HT1080 (cell line): ENCODE results near the gene NUBPL. TPM values are rescaled to one million over a fixed set of nuclear protein-coding genes. Genes with fewer than 3 reads are reported as not detected.
"Not testable (repeated sequence)": the region's sequence is repeated elsewhere in the genome, so short reads cannot be mapped to it uniquely, and the experiment has no call there.

Source experiments
- DNase-seq: peaks from one replicate; pipeline ENCODE4 v3.0.0-alpha.2; 2015; ENCODE audit warnings: low read depth
- total RNA-seq: library from RNA; depleted of rRNA; stranded (reverse); fragments of >200 nt; shearing (Covaris generic); gene quantifications from 2 replicates; pipeline ENCODE4 v1.2.3, GENCODE V29; 2014

The NUBPL gene
- total RNA-seq, 1 experiment from 2014 or later, result 7.1 TPM

DNA sequence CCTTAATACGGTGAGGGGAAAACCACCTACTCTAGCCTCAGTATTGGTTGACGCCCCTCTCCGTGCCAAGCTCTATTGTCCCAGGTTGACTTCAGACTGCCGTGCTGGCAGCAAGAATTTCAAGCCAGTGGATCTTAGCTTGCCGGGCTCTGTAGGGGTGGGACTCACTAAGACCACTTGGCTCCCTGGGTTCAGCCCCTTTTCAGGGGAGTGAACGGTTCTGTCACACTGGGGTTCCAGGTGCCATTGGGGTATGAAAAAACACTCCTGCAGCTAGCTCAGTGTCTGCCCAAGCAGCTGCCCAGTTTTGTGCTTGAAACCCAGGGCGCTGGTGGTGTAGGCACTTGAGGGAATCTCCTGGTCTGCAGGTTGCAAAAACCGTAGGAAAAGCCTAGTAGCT is 107.1 kb downstream of the NUBPL start:
- no peak for DNase-seq

DNA sequence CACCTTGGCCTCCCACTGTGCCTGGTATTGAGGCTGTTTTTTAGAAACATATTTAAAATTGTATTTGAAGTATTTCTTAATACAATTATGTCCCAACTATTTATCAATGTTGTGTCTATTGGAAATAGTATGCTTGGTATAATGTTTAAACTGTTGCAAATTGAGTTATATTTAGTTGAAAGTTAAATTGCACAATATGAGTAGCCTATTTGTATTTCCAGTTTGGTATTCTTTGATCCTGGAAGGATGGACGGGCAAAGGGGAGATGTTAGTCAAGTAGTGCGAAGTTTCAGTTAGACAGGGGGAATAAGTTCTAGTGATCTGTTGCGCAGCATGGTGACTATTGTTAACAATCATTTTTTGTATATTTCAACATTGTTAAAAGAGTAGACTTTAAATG is 111.5 kb downstream of the NUBPL start:
- DNase-seq, result no peak

DNA sequence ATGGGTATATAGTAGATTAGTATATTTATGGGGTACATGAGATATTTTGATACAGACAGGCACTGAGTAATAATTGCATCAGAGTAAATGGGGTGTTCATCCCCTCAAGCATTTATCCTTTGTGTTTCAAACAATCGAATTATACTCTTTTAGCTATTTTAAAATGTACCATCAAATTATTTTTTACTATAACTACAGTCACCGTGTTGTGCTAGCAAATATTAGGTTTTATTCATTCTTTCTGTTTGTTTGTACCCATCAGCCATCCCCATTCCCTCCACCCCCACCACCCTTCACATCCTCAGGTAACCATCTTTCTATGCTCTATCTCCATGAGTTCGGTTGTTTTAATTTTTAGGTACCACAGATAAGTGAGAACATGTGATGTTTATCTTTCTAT is 115.8 kb downstream of the NUBPL start:
- no peak for DNase-seq

DNA sequence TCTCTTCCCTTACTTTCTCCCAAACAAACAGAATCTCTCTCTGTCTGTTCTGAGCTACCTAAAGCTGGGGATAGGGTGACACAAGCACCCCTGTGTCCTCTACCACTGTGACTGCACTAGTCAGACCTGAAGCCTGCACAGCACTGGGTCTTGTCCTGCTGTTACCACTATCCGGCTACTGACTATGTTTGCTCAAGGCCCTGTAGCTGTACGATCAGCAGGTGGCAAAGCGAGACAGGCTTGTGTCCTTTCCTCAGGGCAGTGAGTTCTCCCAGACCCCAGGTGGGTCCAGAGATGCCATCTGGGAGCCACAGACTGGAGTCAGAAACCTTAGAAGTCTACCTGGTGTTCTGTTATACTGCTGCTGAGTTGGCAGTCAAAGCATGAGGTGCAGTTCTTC is 116.4 kb downstream of the NUBPL start:
- DNase-seq, result no peak

DNA sequence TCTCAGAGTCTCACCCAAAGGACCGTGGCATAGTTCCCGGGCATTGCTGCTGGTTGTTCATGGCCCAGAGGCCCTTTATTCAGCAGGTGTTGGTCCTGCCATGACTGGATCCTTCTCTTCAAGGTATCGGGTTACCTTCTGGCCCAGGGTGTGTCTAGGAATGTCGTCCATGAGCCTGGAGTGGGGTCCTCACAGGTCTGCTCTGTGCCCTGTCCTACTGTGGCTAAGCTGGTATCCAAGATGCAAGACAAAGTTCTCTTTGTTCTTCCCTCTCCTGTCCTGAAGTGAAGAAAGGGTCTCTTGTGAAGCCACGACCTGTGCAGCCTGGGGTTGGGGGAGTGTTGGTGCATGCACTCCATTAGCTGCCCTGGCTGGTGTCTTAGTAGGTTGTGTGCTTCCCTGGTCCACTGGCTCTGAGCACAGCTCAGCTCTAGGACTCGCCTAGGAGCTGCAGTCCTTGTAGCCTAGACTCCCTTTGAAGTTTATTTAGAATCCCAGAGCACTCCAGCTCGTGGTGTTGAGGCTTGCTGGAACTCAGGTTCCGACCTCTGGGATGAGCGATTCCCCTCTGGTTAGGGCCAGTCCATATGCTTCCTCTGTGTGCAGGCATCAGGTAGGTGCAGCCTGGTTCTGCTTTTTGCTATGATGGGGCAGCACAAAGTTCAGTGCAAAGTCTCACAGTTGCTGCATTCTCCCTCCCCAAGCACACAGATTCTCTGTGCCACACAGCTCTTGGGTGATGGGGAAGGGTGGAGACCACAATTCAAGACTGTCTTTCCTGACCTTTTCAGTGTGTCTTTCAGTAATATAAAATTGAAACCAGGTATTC is 117.4 kb downstream of the NUBPL start:
- no peak for DNase-seq

DNA sequence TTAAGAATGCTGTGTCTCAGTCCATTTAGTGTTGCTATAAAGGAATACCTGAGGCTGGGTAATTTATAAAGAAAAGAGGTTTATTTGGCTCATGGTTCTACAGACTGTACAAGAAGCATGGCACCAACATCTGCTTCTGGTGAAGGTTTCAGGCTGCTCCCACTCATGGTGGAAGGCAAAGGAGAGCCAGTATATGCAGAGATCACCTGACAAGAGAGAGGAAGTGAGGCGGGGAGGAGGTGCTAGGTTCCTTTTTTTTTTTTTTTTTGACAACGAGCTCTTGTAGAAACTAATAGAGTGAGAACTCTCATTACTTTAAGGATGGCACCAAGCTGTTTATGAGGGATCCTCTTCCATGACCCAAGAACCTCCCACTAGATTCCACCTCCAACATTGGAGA is 121.6 kb downstream of the NUBPL start:
- no peak for DNase-seq

DNA sequence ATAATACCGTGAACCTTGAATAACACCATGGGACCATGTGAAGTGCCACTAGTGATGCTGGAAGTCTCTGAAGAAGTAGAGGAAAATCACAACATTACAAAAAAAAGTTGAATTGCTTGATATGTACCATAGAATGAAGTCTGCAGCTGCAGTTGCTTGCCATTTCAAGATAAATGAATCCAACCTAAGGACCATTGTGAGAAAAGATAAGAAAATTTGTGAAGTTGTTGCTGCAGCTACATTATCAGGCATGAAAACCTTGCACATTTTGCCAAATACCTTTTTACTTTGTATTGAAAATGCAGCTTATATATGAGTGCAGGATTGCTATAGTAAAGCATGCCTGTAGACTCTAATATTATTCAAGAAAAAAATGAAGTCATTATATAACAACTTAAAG is 126.5 kb downstream of the NUBPL start:
- no peak for DNase-seq

DNA sequence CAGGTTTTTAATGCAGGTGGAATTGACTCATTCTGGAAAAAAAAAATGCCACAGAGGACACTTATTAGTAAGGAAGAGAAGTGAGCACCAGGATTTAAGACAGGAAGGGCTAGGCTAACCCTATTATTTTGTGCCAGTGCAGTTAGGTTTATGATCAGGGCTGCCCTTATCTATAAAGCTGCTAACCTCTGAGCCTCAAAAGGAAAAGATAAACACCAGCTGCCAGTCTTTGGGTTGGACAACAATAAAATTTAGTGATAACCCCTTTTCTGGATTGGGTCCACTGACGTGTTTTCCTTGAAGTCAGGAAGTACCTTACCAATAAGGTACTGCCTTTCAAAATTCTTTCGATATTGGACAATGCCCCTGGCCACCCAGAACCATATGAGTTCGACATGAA is 128.9 kb downstream of the NUBPL start:
- no peak for DNase-seq

DNA sequence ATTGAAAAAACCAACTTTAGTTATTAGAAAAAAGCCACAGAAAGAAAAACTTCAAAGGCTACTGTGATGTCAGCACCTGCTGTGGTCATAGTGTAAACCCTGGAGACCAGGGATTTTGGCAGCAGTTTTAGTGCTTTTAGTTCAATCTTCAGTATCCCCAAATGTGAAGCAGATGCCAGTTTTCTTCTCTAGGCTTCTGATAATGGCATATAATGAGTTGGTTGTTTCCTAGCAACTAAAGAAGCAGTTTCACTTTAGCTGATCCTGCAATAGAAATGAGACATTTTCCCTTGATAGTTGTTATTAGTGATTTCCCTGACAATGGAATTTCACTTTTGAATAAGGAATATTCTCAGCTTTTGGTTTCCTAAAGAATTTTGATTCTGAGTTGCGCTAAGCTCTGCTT is 131.2 kb downstream of the NUBPL start:
- DNase-seq, result no peak

DNA sequence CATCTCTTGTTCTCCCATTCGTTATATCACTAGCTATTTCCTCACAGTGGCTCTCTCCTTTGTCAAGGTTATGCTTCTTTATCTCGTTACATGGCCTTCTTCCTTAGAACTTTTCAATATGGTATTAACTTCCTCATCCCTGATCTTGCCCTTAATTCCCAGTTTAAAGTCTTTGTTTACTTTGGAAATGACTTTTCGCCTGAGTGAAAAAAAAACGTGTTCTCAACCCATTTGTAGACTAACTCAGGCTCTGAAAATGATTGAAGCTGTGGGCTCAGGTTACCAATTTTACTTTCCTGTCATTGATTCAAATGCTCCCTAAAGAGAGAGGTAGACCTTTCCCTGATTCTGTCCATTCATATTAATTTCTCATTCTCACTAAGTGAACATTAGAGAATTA is 135.2 kb downstream of the NUBPL start:
- no peak for DNase-seq

DNA sequence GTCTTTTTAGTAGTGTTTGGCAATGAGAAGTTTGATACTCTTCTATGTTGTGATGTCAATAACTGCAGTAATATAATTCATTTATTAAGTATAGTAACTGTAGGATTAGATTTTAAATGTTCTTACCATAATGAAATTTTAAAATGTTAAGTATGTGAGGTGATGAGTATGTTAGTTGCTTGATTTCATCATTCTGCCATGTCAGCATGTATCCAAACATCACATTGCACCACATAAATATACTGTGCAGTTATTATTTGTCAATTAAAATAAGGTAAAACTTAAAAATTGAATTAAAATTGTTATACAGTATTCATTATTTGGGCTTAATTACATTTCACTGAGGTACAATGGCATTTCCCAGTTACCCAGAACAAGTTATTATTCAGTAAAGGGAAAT is 138.6 kb downstream of the NUBPL start:
- no peak for DNase-seq

DNA sequence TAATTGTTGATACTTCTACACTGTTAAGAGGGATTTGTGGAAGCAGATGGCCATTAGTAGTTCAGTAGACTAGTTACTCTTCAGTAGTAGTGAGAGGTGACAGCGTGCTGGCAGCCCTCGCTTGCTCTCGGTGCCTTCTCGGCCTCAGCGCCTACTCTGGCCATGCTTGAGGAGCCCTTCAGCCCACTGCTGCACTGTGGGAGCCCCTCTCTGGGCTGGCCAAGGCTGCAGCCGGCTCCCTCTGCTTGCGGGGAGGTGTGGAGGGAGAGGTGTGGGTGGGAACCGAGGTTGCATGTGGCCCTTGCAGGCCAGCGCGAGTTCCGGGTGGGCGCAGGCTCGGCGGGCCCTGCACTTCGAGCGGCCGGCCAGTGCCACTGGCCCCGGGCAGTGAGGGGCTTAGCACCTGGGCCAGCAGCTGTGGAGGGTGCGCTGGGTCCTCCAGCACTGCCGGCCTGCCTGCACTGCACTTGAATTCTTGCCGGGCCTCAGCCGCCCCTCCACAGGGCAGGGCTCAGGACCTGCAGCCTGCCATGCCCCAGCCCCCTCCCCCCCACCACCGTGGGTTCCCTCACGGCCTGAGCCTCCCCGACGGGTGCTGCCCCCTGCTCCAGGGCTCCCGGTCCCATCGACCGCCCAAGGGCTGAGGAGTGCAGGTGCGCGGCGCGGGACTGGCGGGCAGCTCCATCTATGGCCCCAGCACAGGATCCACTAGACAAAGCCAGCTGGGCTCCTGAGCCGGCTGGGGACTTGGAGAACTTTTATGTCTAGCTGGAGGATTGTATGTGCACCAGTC is 139.3 kb downstream of the NUBPL start:
- DNase-seq, result no peak

DNA sequence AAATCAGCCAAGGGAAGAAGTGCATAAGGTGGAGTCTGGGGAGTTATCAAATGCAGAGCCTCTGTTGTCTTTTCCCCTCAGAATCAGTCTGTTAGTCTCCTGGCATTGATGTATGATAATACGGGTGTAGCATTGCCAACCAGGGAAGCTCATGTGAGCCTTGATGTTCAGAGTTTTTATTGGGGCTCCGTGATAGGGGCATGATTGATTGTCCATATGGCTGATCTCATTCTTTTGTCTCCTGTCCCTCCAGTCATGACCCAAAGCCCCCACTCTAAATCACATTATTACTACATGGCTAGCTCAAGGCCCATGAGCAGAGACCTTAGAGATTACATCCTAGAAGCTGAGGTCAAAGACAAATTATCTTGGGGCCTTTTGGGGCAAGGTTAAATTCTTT is 140.9 kb downstream of the NUBPL start:
- no peak for DNase-seq

DNA sequence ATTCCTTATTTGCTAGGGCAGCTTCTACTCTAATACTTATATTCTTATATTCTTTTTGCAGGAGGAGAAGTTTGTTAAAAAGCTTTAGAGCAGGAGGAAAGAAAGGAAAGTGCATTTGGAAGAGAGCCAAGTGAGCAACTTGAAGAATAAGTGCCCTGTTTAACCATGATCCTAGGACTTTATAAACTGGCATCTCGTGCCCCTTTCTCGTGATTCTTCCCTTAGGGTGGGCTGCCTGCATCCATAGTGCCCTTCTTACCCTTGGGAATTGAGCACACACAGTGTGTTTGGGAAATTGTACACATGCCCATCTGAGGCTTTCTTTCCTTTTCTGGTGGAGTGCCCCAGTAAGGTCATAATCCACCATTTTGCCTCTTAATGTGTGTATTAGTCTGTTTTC is 141.9 kb downstream of the NUBPL start:
- no peak for DNase-seq

DNA sequence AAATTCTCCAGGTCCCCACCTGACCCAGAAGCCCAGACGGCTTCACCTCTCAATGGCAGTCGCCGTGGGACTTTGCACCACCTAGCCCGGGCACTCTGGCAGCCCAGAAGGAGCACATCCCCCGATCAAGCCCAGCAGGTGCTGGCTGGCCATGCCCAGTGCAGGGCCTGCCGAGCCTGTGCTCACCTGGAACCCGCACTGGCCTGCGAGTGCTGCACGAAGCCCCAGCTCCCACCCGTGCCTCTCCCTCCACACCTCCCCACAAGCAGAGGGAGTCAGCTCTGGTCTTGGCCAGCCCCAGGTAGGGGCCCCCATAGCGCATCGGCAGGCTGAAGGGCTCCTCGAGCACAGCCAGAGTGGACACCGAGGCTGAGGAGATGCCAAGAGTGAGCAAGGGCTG is 144.5 kb downstream of the NUBPL start:
- DNase-seq, result no peak

DNA sequence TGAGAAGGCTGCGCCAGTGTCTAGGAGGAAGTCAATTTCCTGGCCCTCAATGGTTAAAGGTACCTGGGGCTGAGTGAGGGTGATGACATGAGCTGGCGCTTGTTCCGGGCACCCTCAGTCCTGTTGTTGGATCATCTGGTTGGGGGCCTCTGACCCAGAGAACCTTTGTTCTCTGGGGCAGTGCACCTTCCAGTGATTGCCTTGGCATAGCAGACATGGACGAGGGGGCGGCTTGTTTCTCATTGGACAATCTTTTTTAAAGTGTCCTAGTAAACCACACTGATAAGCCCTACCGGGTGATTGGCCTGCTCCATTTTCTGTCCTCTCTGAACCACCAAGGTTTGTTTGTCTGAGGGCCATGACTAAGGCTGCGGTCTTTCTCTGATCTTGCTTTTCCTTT is 147.5 kb downstream of the NUBPL start:
- DNase-seq, result not testable (repeated sequence)

DNA sequence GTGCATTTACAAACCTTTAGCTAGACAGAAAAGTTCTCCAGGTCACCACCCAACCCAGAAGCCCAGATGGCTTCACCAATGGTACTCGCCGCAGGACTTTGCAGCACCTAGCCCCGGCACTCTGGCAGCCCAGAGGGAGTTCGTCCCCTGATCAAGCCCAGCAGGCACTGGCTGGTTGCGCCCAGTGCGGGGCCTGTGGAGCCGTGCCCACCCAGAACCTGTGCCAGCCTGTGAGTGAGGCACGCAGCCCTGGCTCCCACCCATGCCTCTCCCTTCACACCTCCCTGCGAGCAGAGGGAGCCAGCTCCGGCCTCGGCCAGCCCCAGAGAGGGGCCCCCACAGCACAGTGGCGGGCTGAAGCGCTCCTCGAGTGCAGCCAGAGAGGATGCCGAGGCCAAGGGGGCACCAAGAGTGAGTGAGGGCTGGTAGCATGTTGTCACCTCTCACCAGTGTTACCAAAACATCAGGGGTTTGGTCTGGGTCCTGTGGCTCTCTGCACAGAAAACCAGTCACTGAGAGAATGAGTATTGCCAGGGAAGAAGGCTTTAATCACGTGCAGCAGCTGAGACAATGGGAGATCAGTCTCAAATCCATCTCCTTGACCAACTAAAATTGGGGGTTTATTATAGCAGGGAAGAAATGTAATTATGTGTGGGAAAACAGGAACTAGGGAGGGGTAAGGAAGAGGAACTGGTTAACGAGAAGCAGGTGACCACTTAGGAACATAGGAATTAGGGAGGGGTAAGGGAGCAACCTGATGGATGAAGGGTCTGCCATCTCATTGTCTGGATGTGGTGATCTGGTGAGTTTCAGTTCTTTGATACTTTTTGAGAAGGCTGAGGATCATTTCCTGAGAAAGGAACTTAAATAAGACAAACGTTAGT is 151.3 kb downstream of the NUBPL start:
- no peak for DNase-seq

DNA sequence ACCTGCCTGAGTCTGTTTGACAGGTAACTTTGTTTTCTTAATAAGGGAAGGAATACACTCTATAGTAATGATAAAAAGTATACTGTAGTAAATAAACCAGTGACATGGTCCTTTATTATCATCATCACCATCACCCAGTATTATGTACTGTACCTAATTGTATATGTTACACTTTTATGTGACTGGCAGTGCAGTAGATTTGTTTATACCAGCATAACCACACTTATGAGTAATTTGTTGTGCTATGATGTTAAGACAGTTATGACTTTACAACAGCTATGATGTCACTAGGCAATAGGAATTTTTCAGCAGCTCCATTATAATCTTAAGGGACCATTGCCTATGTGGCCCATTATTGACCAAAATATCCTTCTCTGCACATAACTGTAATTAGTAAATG is 155.0 kb downstream of the NUBPL start:
- DNase-seq, result no peak

DNA sequence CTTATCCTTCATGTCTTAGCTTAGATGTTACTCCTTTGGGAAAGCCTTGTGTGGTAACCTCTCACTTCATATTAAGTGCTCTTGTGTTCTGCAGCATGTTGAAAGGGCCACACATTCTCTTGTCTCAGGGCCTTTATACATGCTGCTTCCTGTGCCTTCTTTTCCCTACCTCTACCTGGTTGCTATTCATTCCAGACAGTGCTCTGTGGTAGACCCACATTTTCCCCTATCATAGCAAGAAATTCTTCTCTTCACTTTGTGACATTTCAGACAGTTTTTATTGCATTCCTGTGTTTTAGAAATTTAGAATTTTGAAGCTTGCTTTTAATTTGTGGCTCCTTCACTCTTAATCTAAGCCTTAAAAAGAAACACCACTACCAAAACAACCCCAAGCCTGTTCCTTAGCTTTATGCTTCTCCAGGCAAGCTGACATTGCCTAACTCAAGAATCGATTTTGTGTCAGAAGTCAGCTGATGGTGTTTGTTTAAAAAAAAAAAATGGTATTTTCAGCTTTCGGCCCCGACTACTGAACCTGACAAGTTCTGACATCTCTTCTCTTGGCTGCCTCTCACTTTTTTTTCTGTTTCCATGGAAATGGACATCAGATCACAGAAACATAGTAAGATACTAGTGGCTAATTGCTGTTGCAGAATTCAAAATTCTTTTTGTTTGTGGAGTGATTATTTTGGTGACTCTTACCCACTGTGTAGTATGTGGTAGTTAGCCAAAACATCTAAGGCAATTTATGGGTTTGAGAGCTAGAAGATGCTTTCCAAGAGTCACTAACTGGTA is 156.3 kb downstream of the NUBPL start:
- DNase-seq, result no peak

DNA sequence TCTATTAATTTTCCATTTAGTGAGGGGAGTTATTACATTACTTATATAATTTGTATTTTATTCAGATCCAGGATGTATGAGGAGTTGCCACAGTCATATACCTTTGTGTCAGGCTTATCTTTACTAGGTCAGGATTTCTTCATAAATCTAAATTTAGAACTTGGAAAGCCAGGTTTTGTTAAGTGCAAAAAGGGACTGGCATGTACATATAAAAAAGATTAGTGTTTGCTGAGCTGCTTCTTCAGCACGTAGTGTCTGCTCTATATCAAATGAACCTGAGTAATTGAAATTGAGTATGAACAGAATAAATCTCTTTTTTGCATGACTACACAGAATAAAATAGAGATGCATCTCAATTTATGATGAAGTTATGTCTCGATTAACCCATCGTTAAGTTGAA is 157.4 kb downstream of the NUBPL start:
- no peak for DNase-seq

DNA sequence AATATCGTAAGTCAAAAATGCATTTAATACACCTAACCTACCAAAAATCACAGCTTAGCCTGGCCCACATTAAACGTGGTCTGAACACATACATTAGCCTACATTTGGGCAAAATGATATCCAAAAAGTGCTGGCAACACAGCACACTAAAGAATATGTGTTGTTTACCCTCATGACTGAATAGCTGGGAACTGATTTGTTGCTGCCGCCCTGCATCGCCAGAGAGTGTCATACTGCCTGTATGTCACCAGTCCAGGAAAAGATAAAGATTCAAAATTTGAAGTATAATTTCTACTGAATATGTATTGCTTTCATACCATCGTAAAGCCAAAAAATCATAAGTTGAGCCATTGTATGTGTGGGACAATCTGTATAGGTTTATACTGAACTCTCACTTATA is 157.8 kb downstream of the NUBPL start:
- DNase-seq, result no peak
